HUES48 (cell line): Measurements from ENCODE around the gene ZP1.

Source experiments
- H3K27ac ChIP-seq: one replicate; pipeline ENCODE4 v1.7.0; 2013; ENCODE audit warnings: low read depth, low read length, inconsistent platforms
- H3K27me3 ChIP-seq: 2 replicates; pipeline ENCODE4 v1.6.1; 2013; ENCODE audit warnings: mild to moderate bottlenecking, low read length; ENCODE audit not compliant: control insufficient read depth, insufficient read depth
- H3K36me3 ChIP-seq: 2 replicates; pipeline ENCODE4 v1.6.1; 2013; ENCODE audit warnings: low read length; ENCODE audit not compliant: control insufficient read depth, insufficient read depth
- H3K4me1 ChIP-seq: 2 replicates; pipeline ENCODE4 v1.6.1; 2013; ENCODE audit warnings: mild to moderate bottlenecking, low read length; ENCODE audit not compliant: control insufficient read depth, insufficient read depth
- H3K4me3 ChIP-seq: 2 replicates; pipeline ENCODE4 v1.5.1; 2013; ENCODE audit warnings: mild to moderate bottlenecking, low read depth, low read length
- H3K9ac ChIP-seq: 2 replicates; pipeline ENCODE4 v1.6.1; 2013; ENCODE audit warnings: mild to moderate bottlenecking, low read depth, low read length, moderate library complexity
- H3K9me3 ChIP-seq: 2 replicates; pipeline ENCODE4 v1.6.1; 2013; ENCODE audit warnings: low read length; ENCODE audit not compliant: control insufficient read depth, insufficient read depth

ZP1 gene

GRCh38 chr11:60873533-60873932 lies 6.2 kb downstream of the ZP1 start:
- Histone ChIP-seq H3K36me3 (no peaks in the 10 kb centered on the region), H3K27ac (no peak overlapping the region), H3K27me3 (no peaks in the 10 kb centered on the region), H3K9ac (no peak overlapping the region), H3K4me3 (no peak overlapping the region), H3K4me1 (peaks cover 3% of the 10 kb centered on the region; the same call in 1 of the 2 replicates), H3K9me3 (no peaks in the 10 kb centered on the region)

- peaks cover 9% of the 10 kb centered on the region; the same call in 1 of the 2 replicates for H3K36me3 ChIP-seq
These were observed 7.4 kb downstream of the ZP1 start for GRCh38 chr11:60874421-60875365.

DNA sequence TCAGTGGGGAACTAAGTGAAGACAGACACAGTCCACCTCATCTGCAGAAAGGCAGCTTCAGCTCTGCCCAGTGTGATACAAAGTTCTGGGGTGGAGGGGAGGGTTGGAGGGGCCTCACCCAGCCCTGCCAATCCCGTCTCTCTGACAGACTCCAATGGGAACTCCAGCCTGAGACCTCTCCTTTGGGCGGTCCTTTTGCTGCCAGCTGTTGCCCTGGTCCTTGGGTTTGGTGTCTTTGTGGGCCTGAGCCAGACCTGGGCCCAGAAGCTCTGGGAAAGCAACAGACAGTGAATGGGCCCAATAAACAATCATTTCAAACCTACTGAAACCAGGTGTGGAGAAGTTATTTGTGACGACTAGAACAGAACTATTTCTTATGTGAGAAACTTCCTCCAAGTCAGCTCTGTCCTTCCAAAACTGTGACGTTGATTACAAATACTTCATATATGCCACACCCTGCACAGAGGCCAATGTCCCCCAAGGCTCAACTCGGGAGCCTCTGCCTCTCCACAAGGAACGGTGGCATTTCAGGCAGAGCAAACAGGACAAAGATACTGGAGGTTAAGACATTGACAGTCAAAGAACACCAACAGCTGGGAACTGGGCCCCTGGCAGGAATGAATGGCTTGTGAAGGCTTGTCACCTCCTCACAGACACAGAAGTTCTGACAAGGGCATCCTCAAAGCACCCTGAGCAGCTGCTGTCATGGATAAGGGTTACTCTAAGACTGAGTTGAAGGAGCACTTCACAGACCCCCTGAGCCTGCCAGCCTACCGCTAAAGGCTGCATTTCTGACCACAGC lies 8.2 kb downstream of the ZP1 start:
- peaks cover 3% of the 10 kb centered on the region; the same call in 1 of the 2 replicates for H3K4me1 ChIP-seq
- peaks cover 9% of the 10 kb centered on the region; the same call in 1 of the 2 replicates for H3K36me3 ChIP-seq
- H3K27ac ChIP-seq, result no peak overlapping the region
- H3K9ac ChIP-seq, result no peak overlapping the region
- no peak overlapping the region for H3K4me3 ChIP-seq
- no peaks in the 10 kb centered on the region for H3K9me3 ChIP-seq
- no peaks in the 10 kb centered on the region for H3K27me3 ChIP-seq

More at GRCh38 chr11:60874421-60875365, 7.4 kb downstream of the ZP1 start:
- Histone ChIP-seq H3K9me3 (no peaks in the 10 kb centered on the region), H3K4me3 (no peak overlapping the region), H3K27ac (no peak overlapping the region), H3K27me3 (no peaks in the 10 kb centered on the region), H3K9ac (no peak overlapping the region), H3K4me1 (peaks cover 3% of the 10 kb centered on the region; the same call in 1 of the 2 replicates)

GRCh38 chr11:60876168-60876485 lies 8.8 kb downstream of the ZP1 start:
- no peak overlapping the region for H3K9ac ChIP-seq
- peaks cover 3% of the 10 kb centered on the region; the same call in 1 of the 2 replicates for H3K4me1 ChIP-seq
- peaks cover 9% of the 10 kb centered on the region; the same call in 1 of the 2 replicates for H3K36me3 ChIP-seq
- H3K9me3 ChIP-seq, result no peaks in the 10 kb centered on the region
- no peak overlapping the region for H3K4me3 ChIP-seq
- no peak overlapping the region for H3K27ac ChIP-seq
- H3K27me3 ChIP-seq, result no peaks in the 10 kb centered on the region

DNA sequence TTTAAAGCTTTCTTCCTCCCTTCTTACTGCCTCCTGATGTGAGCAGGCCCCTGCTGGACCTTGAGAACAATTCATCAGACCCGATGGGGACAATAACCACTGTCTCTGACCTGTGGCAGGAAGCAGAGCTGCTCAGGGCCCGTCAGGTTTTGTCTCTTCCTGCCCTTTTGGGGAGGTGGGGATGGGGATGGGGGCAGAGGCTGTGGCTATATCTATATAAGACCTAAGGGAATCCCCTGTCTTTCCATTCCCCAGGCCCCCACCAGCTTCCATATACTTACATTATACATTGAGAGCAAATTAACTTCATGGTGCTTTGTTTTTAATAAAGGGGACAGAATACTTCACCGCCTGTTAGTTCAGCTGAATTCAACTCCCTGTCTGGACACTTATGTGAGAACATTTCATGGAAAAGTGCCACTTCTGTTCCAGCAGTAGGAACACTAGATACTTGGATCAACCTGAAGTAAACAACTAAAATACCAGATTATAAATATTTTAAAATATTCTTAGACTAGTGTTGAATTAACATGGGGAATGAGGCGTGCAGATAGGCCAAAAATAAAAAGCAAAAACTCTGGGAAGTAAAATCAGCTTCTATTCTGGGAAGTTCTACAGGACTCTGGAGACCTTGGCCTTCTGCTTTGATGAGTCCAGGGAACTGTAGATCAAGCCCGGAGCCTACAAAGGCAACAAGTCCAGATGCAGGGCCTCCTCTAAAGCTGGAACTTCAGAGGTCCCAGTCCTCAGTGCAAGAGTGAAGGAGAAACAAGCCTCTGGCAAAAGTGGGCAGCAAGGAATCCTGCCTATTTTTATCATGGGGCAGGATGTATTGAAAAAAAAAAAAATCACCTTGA lies 11.1 kb downstream of the ZP1 start:
- H3K4me1 ChIP-seq, result no peaks in the 10 kb centered on the region; the same call in 1 of the 2 replicates
- H3K4me3 ChIP-seq, result no peak overlapping the region
- H3K36me3 ChIP-seq, result peaks cover 9% of the 10 kb centered on the region; the same call in 1 of the 2 replicates
- no peaks in the 10 kb centered on the region for H3K27me3 ChIP-seq
- no peak overlapping the region for H3K27ac ChIP-seq
- no peak overlapping the region for H3K9ac ChIP-seq
- H3K9me3 ChIP-seq, result no peaks in the 10 kb centered on the region

DNA sequence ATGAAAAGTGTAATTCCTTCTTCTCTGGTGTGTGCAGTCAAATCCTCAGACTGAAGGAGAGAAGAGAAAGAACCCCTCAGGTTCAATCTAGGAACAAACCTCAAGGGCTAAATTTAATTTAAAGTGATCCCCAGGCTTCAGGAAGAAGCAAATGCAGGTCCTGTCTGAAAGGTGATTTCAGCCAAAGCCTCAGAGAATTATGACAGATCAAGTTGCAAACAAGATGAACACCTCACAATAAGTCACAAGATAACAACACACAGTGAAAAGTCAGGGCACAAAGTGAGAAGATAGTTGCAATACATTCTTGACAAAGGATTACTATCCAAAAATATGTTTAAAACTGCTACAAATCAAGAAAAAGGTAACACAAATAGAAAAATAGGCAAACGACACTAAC lies 11.8 kb downstream of the ZP1 start:
- no peak overlapping the region for H3K27ac ChIP-seq
- no peaks in the 10 kb centered on the region for H3K9me3 ChIP-seq
- H3K36me3 ChIP-seq, result peaks cover 9% of the 10 kb centered on the region; the same call in 1 of the 2 replicates
- no peaks in the 10 kb centered on the region for H3K27me3 ChIP-seq
- no peak overlapping the region for H3K4me3 ChIP-seq
- no peak overlapping the region for H3K9ac ChIP-seq
- no peaks in the 10 kb centered on the region for H3K4me1 ChIP-seq

GRCh38 chr11:60879971-60880588 lies 12.7 kb downstream of the ZP1 start:
- Histone ChIP-seq H3K9me3 (no peaks in the 10 kb centered on the region), H3K27me3 (no peaks in the 10 kb centered on the region), H3K27ac (no peak overlapping the region), H3K36me3 (peaks cover 9% of the 10 kb centered on the region; the same call in 1 of the 2 replicates), H3K4me1 (no peaks in the 10 kb centered on the region), H3K9ac (no peak overlapping the region), H3K4me3 (no peak overlapping the region)

DNA sequence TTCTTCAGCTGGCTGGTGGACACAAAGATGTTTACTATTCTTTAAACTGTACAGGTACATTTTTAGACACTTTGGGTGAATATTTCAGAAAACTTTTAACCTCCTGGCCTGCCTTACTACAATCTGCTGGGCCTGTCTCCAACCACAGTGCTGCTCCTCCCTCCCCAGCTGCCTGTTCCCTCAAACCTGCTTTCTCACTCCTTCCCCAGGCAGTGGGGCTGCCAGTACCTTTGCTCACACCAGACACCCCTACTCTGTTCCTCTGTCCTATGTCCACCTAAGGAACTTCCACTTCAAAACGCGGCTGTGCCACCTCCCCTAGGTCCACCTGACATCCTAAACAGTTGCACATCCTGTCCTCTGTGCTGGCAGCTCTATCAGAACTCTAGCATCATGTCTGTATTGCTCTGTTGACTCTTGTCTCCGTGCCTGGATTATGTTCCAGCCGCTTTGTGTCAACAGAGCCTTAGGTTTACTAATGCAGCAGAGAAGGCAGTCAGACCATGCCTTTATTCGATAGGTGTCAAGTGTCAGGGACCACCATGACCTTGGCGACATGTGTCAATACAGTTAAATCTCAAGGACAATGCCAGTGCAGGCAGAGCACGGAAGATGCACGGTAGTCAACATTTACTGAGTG lies 13.4 kb downstream of the ZP1 start:
- H3K27ac ChIP-seq, result no peak overlapping the region
- H3K36me3 ChIP-seq, result peaks cover 9% of the 10 kb centered on the region; the same call in 1 of the 2 replicates
- no peaks in the 10 kb centered on the region for H3K4me1 ChIP-seq
- H3K9ac ChIP-seq, result no peak overlapping the region
- H3K4me3 ChIP-seq, result no peak overlapping the region
- H3K9me3 ChIP-seq, result no peaks in the 10 kb centered on the region
- no peaks in the 10 kb centered on the region for H3K27me3 ChIP-seq

DNA sequence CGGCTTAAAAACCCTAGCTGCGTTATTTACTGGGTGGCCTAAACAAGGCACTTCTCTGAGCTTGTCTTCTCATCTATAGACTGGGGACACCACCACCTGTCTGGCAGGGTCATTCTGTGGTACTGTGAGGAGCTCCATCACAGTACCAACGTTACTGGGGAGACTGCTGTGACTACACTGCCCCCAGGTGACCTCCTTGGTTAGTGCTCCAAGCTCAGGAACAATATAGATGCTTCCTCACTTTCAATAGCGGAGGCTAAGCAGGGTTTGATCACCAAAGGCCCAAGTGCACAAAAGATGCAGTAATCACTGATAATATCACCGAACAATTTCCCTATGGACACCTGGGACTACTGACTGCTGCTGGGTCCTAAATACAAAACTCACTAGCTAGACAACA lies 20.2 kb downstream of the ZP1 start:
- Histone ChIP-seq H3K9me3 (no peaks in the 10 kb centered on the region), H3K36me3 (peaks cover 26% of the 10 kb centered on the region), H3K4me3 (no peak overlapping the region), H3K27ac (no peak overlapping the region), H3K9ac (no peak overlapping the region), H3K4me1 (no peaks in the 10 kb centered on the region), H3K27me3 (no peaks in the 10 kb centered on the region)

- no peak overlapping the region for H3K27ac ChIP-seq
- H3K9ac ChIP-seq, result no peak overlapping the region
- peaks cover 44% of the 10 kb centered on the region for H3K36me3 ChIP-seq
- H3K4me3 ChIP-seq, result no peak overlapping the region
- no peaks in the 10 kb centered on the region for H3K9me3 ChIP-seq
- H3K4me1 ChIP-seq, result no peaks in the 10 kb centered on the region
- H3K27me3 ChIP-seq, result no peaks in the 10 kb centered on the region
These were observed 22.5 kb downstream of the ZP1 start for GRCh38 chr11:60889869-60890311.
